ENCODE results near the gene SLC52A1.

- no peak for TF ChIP-seq CTCF (IDR thresholded peaks at IDR 0.05)
- TF ChIP-seq POLR2A (IDR thresholded peaks at IDR 0.05) = no peak
Observed at GRCh38 chr17:5044630-5045029, 9.4 kb upstream of the SLC52A1 start.

Data from sigmoid colon (tissue), 3 donors.